Right ventricle myocardium superior (tissue), 1 donor: ENCODE data around the gene NHSL2. TPM values are rescaled to one million over a fixed set of nuclear protein-coding genes. Genes with fewer than 3 reads are reported as not detected.

ENCODE experiments used
- ATAC-seq: fragments of 200-7000 bp; cut with Tn5 transposase; one replicate; pipeline ENCODE4 v1.9.1; 2020; ENCODE audit warnings: mild to moderate bottlenecking; ENCODE audit not compliant: poor library complexity
- DNase-seq: peaks from one replicate; pipeline ENCODE4 v3.0.0-alpha.2; 2020
- intact Hi-C: fragments of 100-400 bp; cut with DNase I; formaldehyde crosslinking; loops from one replicate; pipeline ENCODE4 v1.11.2; 2022
- total RNA-seq: library from RNA; stranded (reverse); fragmentation: NEBNext Ultra II Directional; extraction: Animal tissue kit (Norgen Biotek cat#: 25700); gene quantifications from one replicate; pipeline ENCODE4 v1.2.1, GENCODE V29; 2021
- donor health status: DM: no; HTN: yes; CAD: no; lungs with severe emphysema.

Gene NHSL2
- total RNA-seq, 1 donor from 2014 or later = 4.7 TPM

DNA sequence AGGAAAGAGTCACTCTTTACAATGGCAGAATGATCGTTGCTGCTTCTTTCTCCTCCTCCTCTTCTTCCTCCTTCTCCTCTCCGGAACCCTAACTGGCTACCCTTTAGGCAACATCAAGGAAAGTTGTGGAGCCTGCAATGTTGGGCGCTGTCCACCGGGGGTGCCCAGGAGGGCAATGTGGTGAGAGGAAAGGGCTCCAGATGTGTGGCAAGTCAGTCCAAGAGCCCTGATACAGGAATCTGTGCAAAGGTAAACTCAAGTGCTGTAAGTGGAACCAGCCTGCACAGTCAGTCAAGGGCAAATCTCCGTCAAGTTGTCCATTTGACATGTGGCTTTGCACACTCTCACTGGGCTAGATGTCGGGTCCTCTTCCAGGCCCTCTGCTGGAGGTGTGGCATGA is 218.2 kb downstream of the NHSL2 start:
- no peak for ATAC-seq

DNA sequence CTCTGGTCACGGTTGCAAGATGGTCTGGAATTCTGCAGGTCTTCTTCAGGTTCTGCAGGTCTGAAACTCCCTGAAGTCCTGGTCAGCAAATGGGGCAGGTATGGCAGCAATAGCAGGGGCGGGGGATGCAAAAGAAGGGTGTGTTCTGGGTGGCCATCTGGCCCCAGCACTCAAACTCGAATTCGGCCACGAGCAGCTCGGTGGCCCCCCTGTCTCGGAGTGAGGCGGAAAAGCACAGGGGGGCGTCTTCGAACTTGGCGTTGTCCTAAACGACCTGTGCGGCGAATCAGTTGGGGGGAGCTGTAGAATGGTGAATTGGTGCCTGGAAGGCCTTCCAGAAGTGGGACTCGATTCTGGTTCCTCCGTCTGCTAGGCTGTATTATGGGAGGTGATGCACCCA is 219.0 kb downstream of the NHSL2 start:
- no peak for DNase-seq
- intact Hi-C loops = loop anchor here (2.0 to 5.0 kb wide), 2 partner anchors 111 to 127 kb away; no protein-coding TSS in a partner anchor
- ATAC-seq = no peak

More for the DNA sequence above, 218.2 kb downstream of the NHSL2 start:
- DNase-seq = no peak
- intact Hi-C loops = loop anchor here (2.0 to 5.0 kb wide), 2 partner anchors 110 to 127 kb away; no protein-coding TSS in a partner anchor

DNA sequence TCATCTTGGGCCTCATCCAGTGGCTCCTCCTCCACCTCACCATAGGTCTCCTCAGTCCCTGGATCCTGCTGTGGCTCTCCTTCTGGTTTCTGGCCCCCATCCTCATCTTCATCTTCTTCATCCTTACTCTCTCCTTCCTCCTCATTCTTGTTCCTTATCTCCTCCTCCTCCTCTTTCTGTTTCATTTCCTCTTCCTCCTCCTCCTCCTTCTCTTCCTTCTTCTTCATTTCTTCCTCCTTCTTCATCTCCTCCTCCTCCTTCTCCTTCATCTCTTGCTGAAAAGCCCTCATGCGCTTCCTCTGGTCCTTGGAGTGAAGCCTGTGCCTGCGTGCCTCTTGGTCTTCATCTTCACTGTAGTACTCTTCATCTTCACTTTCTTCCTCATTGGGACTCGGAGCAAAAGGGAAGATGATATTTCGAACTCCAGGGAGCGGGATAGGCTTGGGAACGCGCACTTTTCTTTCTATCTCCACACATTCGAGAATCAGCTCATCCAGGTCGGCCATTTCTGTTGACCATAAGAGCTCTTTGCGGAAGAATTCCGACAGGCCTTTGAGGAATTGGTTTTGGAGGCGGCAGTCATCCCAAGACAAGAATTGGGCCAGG is 219.6 kb downstream of the NHSL2 start:
- ATAC-seq (no peak), DNase-seq (no peak)
- intact Hi-C loops = no loop called here

DNA sequence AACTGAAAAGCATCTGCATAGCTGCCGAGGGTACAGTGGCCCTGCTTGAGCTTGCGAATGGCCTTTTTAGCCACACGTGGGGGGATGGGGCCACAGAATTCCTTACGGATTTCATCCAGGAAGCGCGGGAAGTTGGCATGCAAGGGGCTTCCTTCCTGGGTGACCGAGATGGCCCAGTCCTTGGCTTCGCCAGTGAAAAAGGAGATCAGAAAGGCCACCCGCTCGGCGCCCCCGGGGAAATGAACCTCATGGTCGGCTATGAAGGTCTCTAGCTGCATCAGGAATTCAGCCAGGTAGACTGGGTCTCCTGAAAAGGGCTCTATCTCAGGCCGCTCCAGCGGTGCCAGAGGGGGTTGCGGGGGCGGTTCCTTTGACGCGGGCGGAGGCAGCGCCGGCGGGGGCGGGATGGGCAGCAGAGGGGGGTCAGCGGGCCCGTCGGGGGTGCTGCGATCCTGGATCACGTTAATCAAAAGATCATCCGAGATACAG is 220.2 kb downstream of the NHSL2 start:
- DNase-seq (no peak), ATAC-seq (no peak)
- intact Hi-C loops = no loop called here

DNA sequence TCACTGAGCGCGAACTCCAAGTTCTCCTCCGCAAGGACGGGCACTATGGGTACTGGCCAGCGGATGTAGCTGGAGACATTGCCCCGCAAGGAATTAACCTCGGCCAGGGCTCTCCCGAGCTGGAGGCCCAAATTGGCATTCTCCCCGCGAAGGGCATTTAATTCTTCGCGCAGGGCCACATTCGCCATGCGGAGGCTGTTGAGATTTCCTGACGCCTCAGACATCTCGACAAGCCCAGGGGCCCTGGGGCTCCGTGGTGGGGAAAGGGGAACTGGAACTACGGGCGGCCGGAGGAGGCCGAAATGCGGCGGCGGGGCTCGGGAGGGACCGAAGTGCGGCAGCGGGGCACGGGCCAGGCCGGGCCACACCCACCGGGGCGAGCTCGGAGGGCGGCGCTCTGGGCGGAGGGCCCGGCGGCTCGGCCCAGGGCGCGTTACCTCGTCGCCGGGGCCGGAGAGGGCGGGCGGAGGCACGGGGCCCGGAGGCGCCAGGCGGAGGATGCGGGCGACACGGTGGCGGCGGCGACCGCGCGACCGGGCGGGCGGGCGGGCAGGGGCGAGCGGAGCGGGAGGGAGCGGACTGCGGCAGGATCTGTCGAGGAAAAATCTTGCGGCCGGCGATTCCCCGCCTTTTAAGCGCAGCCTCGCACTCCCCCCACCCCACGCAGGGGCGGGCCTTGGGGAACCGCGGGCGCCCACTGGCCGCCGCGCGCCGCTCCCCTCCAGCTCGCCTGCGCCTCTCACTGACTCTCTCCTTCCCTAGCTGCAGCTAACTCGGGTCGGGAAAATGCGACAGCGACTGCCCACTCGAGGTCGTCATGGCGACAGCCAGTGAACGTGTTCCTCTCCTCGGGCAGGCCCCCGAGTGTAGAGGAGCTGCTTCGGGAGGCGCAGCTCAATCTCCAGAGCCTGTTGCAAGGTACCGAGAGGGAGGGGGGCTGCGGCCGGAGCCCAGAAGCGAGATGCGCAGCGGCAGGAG is 221.0 kb downstream of the NHSL2 start, which contains the start of gene RTL5:
TSS of gene RTL5 (minus strand) at position 599 of the 978 bp plus-strand sequence.
- intact Hi-C loops = no loop called here
- DNase-seq (peak; percentile 89), ATAC-seq (peak; percentile 96)

DNA sequence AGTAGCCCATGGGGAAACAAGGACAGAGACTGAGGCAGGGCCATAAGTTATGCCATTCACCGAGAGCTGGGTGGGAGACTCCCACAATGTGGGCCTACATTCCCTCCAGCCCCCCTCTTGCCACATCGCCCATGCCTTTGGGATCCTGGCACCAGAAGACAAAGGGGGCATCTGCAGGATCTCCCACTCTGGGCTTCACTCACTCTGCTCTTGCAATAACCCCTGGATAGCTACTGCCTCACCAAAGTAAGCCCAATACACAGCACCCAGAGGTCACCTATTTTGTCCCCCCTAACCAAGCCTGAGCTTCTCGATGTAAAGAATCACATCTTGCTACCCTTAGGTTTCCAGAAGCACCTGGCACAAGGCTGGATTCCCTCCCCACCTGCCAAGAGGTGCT is 221.8 kb downstream of the NHSL2 start:
- no peak for ATAC-seq
- DNase-seq = no peak
- intact Hi-C loops = no loop called here

DNA sequence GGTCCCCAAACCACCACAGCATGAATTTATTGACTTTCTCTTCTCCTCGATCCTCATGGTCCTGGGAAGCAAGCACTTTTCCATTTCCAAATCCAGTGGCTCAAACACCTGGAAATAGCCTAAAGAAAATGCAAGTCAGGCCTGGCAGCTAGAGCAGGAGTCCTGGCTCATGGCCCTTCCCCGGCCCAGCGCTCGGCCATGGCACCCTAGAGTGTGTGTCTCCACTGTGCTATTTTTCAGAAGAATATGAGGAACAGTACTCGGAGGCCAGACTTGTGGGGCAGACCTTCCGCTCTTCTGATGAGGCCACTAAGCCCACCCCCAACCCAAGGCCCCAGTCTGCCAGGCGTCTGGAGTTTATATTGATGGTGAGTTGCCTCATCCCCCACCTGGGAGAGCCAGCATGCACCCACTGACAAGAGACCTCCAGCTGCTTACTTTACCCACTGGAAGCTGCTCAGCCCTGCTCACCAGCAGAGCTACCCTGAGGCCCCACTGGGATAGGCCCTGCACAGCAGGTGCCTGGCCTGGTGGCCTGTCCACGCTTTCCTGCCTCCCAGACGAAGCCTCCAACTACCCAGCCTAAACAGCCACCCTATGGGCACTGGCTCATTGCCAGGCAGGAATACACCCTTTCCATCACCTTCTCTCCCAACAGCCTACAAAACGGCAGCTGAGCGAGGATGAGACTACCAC is 223.4 kb downstream of the NHSL2 start:
- DNase-seq = no peak
- intact Hi-C loops = no loop called here
- ATAC-seq = no peak

DNA sequence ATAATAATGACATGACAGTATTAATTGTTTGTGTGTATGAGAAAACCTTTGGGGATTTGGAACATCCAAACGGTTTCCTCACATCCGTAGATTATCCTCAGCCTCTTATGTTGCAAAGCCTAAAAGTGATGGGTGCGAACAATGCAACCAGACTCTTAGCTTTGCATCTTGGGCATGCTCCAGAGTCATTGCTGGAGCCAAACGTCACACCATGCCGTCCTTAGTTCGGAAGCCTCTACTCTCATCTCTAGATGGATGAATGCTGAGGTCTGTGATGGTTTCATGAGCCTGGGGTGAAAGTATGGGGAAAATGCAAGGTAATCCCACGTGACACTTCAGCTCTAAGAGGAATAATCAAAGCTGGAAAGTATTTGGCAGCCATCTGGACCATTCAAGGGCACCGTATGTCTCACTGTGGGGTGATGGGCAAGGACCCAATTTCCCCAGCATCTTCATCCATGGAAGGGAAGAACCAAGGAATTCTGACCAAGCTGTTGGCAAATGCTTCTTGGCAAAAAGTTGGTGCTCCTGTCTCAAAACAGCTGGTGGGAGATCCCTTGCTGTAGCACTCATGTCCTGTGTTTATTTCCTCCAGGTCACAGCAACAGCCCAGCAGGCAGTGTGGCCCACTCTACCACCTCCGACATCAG is 227.3 kb downstream of the NHSL2 start:
- intact Hi-C loops = no loop called here
- DNase-seq (no peak), ATAC-seq (no peak)

DNA sequence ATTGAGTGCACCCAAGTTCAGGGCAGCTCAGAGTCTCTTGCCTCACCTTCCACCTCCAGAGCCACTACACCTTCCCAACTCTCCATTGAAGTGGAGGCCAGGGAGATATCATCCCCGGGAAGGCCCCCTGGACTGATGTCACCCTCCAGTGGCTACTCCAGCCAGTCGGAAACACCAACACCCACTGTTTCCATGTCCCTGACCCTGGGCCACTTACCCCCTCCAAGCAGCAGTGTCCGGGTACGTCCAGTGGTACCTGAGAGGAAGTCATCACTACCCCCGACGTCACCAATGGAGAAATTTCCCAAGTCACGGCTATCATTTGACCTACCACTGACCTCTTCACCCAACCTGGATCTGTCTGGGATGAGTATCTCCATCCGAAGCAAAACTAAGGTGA is 228.9 kb downstream of the NHSL2 start:
- intact Hi-C loops = no loop called here

DNA sequence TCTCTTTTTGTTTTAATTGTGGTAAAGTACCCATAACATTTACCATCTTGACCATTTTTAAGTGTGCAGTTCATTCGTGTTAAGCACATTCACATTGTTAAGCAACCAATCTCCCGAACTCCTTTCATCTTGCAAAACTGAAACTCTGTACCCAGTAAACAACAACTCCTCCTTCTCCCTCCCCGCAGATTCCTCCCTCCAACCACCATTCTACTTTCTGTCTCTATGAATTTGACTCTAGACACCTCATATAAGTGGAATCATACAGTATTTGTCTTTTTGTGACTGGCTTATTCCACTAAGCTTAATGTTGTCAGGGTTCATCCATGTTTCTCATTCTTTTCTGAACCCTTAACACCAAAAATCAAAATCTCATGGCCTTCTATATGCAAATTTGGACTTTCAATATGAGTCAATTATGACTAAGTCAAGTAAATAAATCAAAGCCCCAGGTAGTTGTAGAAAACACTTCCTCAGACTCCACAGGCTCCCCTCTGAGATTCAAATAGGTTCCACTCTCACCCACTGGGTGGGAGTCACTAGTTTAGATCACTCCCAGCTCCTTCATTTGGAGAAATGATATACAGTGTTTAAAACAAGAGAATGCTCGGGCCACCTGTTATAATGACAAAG is 230.8 kb downstream of the NHSL2 start:
- intact Hi-C loops = no loop called here
- ATAC-seq = no peak
- DNase-seq = no peak

More for the DNA sequence above, 228.9 kb downstream of the NHSL2 start:
- DNase-seq (no peak), ATAC-seq (no peak)

DNA sequence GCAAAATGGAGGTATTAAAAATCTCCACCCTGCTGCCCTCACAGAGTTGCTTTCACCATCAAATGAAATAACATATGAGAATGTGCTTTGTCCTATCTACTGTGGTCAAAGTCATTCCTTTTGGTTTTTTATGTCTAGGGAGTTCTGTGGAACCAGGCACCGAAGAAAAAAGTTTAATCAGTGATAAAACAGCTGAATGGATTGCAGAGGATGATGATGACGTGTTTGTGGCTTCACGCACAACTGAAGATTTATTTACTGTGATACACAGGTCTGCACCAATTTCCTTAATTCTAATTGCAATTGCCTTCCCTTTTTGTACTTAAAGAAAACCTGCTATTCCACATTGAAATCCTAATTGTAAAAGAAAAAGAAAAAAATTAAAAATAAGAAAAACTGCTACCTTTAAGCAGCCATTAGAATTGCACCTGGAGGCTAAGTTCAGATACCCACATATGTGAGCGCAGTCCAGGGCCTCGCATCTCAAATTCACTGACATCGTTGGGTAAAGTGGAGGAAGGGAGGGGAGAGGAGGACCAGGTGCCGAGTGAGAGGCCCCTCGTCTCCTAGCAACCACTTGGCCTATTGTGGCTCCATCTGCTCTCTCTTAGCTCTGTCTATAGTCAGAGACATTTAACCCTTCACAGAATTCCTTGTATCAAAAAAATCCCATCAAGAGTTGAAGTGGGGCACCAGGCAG is 231.6 kb downstream of the NHSL2 start:
- DNase-seq (no peak), ATAC-seq (no peak)
- intact Hi-C loops = no loop called here

DNA sequence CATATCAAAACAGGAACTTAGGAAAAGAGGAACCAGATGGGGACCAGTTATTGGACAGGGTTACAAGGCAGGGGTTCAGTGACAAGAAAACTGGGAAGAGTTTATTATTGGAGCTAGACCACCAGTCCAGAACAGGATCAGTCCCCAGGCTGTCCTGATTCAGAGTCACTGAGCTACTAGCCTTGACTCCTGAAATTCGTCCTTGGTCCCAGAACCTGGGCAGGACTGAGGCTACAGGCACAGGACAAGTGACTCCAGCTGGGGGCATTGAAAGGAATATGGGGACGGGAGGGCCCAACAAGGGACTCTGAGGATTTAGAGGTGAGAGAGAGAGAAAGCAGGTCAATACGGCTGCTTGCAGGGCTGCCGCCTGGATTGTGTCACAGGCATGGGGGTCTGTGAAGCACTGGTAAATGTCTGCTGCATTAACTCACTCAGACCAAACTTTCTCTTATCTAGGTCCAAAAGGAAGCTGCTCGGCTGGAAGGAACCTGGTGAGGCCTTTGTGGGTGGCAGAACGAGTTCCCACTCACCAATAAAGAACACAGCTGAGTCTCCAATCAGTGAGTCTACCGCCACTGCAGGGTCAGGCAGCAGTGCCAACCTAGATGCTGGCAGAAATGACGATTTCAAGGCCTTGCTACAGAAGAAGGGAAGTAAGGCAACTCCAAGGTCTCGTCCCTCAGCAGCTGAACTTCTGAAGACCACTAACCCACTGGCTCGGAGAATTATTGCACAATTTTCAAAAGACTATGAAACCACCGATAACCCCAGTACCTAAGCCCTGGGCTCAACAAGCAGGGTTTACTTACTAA is 232.4 kb downstream of the NHSL2 start:
- DNase-seq (no peak), ATAC-seq (no peak)
- intact Hi-C loops = no loop called here

DNA sequence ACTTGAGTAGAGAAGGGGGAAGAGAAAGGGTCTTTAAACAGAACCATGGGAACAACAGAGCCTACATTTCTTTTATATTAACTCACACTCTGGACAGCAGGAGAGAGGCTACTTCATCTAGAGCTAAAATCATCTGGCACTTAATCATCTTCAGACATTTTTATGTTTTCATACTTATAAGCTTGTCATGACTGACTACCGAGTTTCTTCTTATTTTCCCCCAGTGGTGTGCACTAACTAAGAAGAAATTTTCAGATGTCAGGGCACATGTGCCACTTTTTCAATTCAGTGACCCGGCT is 232.9 kb downstream of the NHSL2 start:
- intact Hi-C loops = no loop called here
- no peak for ATAC-seq
- no peak for DNase-seq

DNA sequence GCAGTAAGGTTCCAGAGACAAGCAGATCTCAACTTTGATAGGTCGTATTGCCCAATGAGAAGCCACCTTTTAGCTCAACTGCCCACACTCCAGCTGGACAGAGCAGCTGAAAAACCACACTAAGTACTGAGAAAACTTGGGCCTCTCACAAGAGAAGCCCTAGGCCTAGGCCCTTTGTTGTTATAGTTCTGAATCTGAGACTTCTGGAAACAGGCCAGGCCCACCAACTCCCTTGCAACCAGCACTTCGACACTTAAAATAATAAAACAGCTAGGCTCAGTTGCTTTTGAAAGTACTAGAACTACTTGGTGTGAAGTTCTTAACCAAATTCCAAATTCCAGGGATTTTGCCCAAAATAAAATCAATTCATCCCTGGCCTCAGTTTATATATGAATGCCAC is 234.5 kb downstream of the NHSL2 start:
- ATAC-seq = no peak
- DNase-seq = no peak
- intact Hi-C loops = no loop called here

DNA sequence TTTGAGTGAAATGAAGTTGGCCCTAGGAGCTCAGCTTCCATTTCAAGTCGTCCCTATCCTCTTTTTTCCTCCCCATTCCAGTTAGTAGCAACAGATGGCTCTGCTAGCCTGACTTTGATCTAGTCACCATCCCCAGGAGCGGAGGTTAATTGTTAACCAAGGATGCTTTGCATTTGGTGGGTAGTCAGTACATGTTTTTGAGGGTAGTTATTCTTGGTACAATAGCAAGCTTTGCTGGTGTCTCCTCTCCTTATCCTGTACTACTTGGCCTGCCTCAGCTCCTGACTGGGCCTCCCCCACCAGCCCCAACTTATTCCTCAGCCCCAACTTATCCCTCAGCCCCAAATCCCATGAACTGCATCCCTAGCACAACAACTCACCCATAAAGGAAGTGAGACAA is 235.9 kb downstream of the NHSL2 start:
- intact Hi-C loops = no loop called here
- DNase-seq (no peak), ATAC-seq (no peak)

DNA sequence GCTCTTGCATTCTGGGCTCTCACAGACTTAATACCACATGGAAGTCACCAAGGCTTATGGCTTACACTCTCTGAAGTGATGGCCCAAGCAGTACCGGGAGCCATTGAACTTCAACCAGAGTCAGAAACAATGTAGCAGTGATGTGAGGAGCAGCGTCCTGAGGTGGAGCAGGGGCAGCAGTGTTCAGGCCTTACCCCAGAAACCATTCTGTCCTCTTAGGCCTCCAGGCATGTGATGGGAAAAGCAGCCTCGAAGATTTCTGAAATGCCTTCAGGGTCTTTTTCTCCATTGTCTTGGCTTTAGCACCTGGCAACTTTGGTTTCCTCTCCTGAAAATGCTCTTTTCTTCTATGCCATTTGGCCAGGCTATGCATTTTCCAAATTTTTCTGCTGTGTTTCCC is 248.1 kb downstream of the NHSL2 start:
- intact Hi-C loops = no loop called here
- DNase-seq (no peak), ATAC-seq (no peak)

DNA sequence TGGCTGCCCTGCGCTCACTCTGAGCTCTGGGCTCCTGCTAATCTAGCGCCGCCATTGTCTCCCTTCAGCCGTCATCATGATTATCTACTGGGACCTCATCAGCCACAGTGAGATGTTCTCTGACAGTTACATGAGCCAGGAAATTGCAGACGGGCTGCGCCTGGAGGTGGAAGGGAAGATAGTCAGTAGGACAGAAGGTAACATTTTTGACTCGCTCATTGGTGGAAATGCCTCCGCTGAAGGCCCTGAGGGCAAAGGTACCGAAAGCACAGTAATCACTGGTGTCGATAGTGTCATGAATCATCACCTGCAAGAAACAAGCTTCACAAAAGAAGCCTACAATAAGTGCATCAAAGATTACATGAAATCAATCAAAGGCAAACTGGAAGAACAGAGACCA is 249.1 kb downstream of the NHSL2 start:
- intact Hi-C loops = no loop called here
- no peak for ATAC-seq

More for the DNA sequence above, 249.1 kb downstream of the NHSL2 start:
- no peak for DNase-seq
